Neural crest cell (in vitro differentiated cells): ENCODE measurements around the gene NRXN3. TPM values are rescaled to one million over a fixed set of nuclear protein-coding genes. Genes with fewer than 3 reads are reported as not detected.

Source experiments
- DNase-seq: peaks from one replicate; pipeline ENCODE4 v3.0.0; 2021; ENCODE audit warnings: low read depth, mixed read lengths, low spot score
- H3K27ac Mint-ChIP-seq: one replicate; pipeline ENCODE4 v1.8.0; 2021; ENCODE audit warnings: mild to moderate bottlenecking, mixed read lengths; ENCODE audit not compliant: unreplicated experiment
- H3K27me3 Mint-ChIP-seq: 2 replicates; pipeline ENCODE4 v1.8.0; 2021; ENCODE audit warnings: low read depth, mild to moderate bottlenecking, mixed read lengths
- H3K36me3 Mint-ChIP-seq: 2 replicates; pipeline ENCODE4 v1.8.0; 2021; ENCODE audit warnings: low read depth, mild to moderate bottlenecking, mixed read lengths
- H3K4me1 Mint-ChIP-seq: 2 replicates; pipeline ENCODE4 v1.8.0; 2021; ENCODE audit warnings: mixed read lengths
- H3K4me3 Mint-ChIP-seq: one replicate; pipeline ENCODE4 v1.8.0; 2021; ENCODE audit warnings: mild to moderate bottlenecking, mixed read lengths
- H3K9me3 Mint-ChIP-seq: 2 replicates; pipeline ENCODE4 v1.8.0; 2021; ENCODE audit warnings: mixed read lengths
- total RNA-seq: library from RNA; stranded (reverse); gene quantifications from 2 replicates; pipeline ENCODE4 v1.2.1, GENCODE V29; 2021
- TF ChIP-seq, protein P1 (sequence below): fragments of 200-600 bp; sonication (generic); conservative IDR thresholded peaks from 2 replicates; pipeline ENCODE4 v1.5.0; 2021; ENCODE audit warnings: antibody characterized with exemption, mild to moderate bottlenecking

The NRXN3 gene
- total RNA-seq, 1 donor from 2014 or later = 2.5 TPM

DNA sequence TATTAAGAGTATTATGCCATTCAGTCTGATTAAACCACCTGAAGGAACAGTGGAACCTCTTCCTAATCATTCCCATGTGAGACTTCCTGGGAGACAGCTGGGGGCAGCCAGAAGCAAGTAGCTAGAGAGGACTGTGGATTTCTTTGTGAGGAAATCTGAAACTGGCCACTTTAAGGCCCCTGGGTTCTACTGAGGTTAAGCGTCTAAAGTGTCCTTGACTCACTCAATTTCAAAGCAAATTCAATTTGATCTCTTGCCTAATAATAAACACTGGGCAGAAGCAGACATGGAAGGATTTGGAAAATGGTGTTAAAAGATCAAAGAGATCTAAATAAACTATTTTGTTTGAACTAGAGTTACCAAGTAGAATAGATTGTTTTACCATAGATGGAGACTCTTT is 909.9 kb downstream of the NRXN3 start:
- no peak overlapping the region for H3K27ac Mint-ChIP-seq
- no peak for DNase-seq
- TF ChIP-seq, protein P1, sequence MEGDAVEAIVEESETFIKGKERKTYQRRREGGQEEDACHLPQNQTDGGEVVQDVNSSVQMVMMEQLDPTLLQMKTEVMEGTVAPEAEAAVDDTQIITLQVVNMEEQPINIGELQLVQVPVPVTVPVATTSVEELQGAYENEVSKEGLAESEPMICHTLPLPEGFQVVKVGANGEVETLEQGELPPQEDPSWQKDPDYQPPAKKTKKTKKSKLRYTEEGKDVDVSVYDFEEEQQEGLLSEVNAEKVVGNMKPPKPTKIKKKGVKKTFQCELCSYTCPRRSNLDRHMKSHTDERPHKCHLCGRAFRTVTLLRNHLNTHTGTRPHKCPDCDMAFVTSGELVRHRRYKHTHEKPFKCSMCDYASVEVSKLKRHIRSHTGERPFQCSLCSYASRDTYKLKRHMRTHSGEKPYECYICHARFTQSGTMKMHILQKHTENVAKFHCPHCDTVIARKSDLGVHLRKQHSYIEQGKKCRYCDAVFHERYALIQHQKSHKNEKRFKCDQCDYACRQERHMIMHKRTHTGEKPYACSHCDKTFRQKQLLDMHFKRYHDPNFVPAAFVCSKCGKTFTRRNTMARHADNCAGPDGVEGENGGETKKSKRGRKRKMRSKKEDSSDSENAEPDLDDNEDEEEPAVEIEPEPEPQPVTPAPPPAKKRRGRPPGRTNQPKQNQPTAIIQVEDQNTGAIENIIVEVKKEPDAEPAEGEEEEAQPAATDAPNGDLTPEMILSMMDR = no peak
- H3K36me3 Mint-ChIP-seq = no peaks in the 10 kb centered on the region
- H3K27me3 Mint-ChIP-seq = no peaks in the 10 kb centered on the region
- no peaks in the 10 kb centered on the region for H3K4me1 Mint-ChIP-seq
- H3K4me3 Mint-ChIP-seq = no peak overlapping the region
- no peaks in the 10 kb centered on the region for H3K9me3 Mint-ChIP-seq

DNA sequence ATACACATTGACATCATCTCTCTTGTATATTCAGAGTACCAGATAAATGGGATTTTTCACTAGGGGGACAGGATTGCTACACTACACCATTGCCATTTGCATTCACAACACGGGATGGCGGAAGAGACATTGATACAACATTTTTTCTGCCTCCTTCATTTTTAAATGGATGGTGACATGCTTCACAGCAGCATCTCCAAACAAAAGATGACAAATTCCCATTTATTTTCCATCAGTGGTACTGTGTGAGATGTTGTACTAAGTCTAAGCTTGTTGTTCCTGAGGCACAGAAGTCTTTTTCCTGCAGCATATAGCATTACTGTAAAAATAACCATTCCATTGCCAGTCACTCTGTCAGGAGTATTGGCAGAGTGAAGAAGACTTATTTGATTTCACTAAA is 912.7 kb downstream of the NRXN3 start:
- no peak overlapping the region for H3K27ac Mint-ChIP-seq

GRCh38 chr14:79083356-79083755 is 913.2 kb downstream of the NRXN3 start:
- Mint-ChIP-seq H3K4me3 (no peak overlapping the region), H3K9me3 (no peaks in the 10 kb centered on the region), H3K27ac (no peak overlapping the region), H3K4me1 (no peaks in the 10 kb centered on the region), H3K36me3 (no peaks in the 10 kb centered on the region), H3K27me3 (no peaks in the 10 kb centered on the region)
- TF ChIP-seq, protein P1 = no peak
- no peak for DNase-seq

More for the DNA sequence above, 912.7 kb downstream of the NRXN3 start:
- no peaks in the 10 kb centered on the region for H3K27me3 Mint-ChIP-seq
- H3K4me1 Mint-ChIP-seq = no peaks in the 10 kb centered on the region
- TF ChIP-seq, protein P1 = no peak
- no peaks in the 10 kb centered on the region for H3K36me3 Mint-ChIP-seq
- DNase-seq = no peak
- H3K4me3 Mint-ChIP-seq = no peak overlapping the region
- no peaks in the 10 kb centered on the region for H3K9me3 Mint-ChIP-seq

DNA sequence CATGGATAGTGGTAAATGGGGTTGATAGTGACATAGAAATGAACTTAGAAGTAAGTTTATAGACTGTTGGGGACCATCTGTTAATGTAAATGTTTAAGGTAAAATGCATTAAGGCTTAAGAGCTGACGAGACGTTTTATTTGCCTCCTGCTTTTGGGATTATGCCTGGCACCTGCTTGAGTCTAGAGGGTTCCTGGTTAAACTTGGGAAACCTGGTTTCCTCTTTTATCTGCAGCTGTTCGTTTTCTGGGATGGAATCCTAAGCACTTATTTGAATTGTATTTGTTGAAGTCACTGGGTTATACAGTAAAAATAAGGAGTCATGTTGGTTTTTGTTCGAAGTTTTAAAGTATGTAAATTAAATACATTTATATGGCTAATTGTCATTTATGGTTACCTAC is 914.7 kb downstream of the NRXN3 start:
- TF ChIP-seq, protein P1 = no peak
- Mint-ChIP-seq H3K9me3 (no peaks in the 10 kb centered on the region), H3K27ac (no peak overlapping the region), H3K4me1 (no peaks in the 10 kb centered on the region), H3K4me3 (no peak overlapping the region), H3K27me3 (no peaks in the 10 kb centered on the region), H3K36me3 (no peaks in the 10 kb centered on the region)
- DNase-seq = no peak

DNA sequence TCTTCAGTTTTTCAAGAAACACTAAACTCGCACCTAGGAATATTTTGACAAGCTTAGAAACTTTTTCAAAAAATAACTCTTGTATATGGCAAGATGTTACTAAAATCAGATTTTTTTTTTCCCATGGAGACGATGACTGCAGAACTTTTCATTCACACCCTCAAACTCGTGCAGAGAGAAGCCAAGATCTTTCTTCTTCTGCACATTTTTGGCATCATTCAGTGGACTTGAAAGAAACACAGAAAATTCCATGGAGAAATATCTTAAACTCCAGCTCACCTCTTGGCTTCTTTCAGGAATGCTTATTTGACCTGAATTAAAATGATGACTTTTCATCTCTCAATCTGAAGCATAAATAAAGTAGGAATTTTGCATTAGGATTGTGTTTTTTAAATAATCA is 919.4 kb downstream of the NRXN3 start:
- no peak for DNase-seq
- TF ChIP-seq, protein P1 = no peak
- Mint-ChIP-seq H3K9me3 (no peaks in the 10 kb centered on the region), H3K27ac (no peak overlapping the region), H3K4me1 (peaks cover 12% of the 10 kb centered on the region), H3K4me3 (no peak overlapping the region), H3K27me3 (peaks cover 4% of the 10 kb centered on the region), H3K36me3 (no peaks in the 10 kb centered on the region)
